NCI-H187 (cell line): Measurements from ENCODE around the gene DHRS13.
A peak's percentile ranks its signal among the peaks of the same experiment; 100 is the strongest.
"Not testable (repeated sequence)": the region's sequence is repeated elsewhere in the genome, so short reads cannot be mapped to it uniquely, and the experiment has no call there.

Source experiments
- DNase-seq, 2 experiments: peaks; one replicate each; lab custom pipeline; 2025; lab: John Stamatoyannopoulos, UW

Gene DHRS13

GRCh38 chr17:28858801-28859355 is 44.0 kb downstream of the DHRS13 start:
- DNase-seq, result no peak

DNA sequence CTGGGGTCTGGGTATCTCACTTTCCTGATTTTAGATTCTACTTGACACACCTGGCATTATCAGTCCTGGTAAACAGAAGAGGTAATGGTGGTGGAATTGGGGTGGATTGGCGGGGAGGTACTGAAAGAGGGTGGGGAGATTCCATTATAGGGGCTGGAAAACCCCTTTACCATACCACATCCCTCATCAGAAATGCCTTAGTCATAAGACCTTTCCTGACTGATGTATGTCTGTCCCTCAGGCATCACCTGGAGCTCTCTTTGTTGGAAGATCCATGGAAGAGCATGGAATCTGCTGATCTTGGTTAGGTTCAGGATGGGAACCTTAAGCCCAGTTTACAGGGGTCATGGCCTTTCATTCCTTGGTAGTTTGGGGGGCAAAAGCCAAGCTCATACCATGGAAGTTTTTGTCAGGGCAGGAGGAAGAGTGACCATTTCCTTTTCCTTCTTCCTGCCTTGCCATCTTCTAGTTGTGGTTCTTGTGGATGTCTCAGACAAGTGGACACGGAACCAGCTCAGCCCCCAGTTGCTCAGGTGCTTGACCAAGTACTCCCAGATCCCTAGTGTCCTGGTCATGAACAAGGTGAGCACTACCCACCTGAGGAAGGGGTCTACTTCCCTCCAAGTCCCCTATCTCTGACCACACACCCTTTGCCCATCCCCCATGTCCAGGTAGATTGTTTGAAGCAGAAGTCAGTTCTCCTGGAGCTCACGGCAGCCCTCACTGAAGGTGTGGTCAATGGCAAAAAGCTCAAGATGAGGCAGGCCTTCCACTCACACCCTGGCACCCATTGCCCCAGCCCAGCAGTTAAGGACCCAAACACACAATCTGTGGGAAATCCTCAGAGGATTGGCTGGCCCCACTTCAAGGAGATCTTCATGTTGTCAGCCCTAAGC is 44.7 kb downstream of the DHRS13 start:
- no peak for DNase-seq

DNA sequence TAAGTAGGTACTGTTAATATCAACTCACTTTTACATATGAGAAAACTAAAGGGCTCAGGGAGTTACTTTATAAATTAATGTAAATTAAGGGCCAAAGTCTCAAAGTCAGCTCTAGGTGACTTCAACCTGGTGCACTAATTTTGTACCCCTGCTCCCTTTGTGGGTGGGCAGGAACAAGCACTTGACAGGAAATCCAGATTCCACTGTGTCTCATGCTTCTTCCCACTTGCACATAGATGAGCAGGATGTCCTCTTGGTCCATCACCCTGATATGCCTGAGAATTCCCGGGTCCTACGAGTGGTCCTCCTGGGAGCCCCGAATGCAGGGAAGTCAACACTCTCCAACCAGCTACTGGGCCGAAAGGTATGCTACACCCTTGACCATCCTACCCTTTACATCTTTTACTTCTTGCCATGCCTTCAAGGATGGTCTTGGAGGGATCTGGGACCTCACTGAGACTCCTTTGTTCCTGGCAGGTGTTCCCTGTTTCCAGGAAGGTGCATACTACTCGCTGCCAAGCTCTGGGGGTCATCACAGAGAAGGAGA is 46.8 kb downstream of the DHRS13 start:
- no peak for DNase-seq

DNA sequence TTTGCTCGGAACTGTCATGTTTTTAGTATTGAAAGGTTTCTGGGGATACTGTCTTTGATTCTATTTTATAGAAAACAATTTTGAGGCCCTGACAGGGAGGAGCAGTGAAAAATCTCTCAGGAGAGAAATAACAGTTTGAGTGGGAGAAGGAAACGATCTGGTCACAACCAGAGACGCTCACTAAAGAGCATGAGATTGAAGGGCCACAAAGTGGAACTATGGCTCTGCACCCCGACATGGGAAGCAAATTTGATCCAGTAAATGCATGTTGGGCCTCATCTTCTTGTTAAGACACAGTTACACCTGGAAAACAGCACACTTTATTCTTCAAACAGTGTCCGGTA is 47.6 kb downstream of the DHRS13 start:
- DNase-seq, result no peak

GRCh38 chr17:28854457-28855335 is 48.2 kb downstream of the DHRS13 start, which contains the start of gene ERAL1:
Gene ERAL1, plus strand, starts transcription at chr17:28855016. Its CDS starts 19 bp downstream, at chr17:28855035.
- DNase-seq, result peak; percentile 53 to 92

DNA sequence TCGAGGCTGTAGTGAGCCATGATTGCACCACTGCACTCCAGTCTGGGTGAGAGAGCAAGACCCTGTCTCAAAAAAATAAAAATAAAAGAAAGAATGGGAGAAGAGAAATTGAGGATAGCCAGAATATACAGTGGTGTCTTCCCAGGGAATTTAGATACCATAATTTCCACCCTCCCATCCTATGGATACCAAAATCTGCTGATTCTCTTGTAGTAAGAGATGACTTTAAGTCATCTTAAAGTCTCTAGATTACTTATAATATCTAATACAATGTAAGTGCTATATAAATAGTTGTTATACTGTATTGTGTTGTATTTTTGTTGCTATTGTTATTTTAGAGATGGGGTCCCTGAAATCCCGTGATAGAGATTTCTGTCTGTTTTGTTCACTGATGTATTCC is 49.6 kb downstream of the DHRS13 start:
- no peak for DNase-seq

DNA sequence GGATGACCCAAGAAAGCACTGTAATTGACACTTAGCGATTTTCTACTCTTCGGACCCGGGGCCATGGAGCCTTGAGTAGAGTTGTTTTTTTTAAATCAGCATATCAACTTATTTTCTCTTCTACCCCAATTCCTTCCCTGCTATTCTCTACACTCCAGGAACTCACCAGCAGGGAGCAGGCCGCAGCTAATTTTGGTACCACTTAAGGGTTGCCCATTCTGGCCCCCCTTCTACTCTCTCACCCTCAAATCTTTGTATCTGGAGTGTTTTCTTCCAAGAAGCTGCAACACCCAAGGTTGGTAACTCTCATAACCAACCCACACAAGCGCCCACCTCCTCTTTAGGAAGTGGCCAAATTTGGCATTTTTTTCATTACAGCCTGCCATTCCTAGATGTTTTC is 53.6 kb downstream of the DHRS13 start:
- no peak for DNase-seq

DNA sequence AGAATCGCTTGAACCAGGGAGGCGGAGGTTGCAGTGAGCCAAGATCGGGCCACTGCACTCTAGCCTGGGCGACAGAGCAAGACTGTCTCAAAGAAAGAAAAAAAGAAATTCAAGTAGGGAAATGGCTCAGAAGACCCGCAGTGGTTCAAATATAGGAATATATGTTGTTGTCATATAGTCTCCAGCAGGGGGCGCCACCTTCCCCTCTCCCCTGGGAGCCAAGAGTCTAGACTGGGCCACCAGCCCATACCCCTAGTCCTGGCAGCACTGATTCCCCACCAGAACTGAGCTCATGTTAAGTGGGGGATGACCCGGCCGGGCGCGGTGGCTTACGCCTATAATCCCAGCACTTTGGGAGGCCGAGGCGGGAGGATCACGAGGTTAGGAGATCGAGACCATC is 54.2 kb downstream of the DHRS13 start:
- not testable (repeated sequence) for DNase-seq
